A549 (cell line): Measurements from ENCODE around the gene FAM107B. TPM values are rescaled to one million over a fixed set of nuclear protein-coding genes. Genes with fewer than 3 reads are reported as not detected.

ENCODE experiments used
- ATAC-seq, 2 experiments: fragments of 200-7000 bp in 1 of 2; fragments of >200 bp in 1 of 2; cut with Nextera tagmentation in 1 of 2; cut with Tn5 transposase in 1 of 2; 3 replicates each; pipeline versions ENCODE4 v1.8.0 to v1.9.1; 2018 to 2020; ENCODE audit warnings: mild to moderate bottlenecking in 1 of 2, moderate library complexity in 1 of 2
- CTCF ChIA-PET: fragments of 300-600 bp; sonication (Branson Sonifier 250); formaldehyde crosslinking; extraction: SDS; loops from one replicate; lab custom pipeline; 2021; ENCODE audit warnings: antibody characterized with exemption, inconsistent platforms; lab: Yijun Ruan, JAX
- POLR2A ChIA-PET: fragments of 350-600 bp; formaldehyde crosslinking; extraction: SDS; loops from one replicate; lab custom pipeline; 2021; ENCODE audit warnings: antibody characterized with exemption, inconsistent platforms; lab: Yijun Ruan, JAX
- DNase-seq, 2 experiments: peaks; one replicate each; pipeline versions ENCODE4 v3.0.0 to v3.0.0-alpha.2; 2011 to 2016; ENCODE audit warnings: low read depth in 1 of 2, low spot score in 1 of 2
- FAIRE-seq: peaks from 2 replicates; lab custom pipeline; 2011; peaks lifted over from hg19 to GRCh38; lab: Jason Lieb, UNC
- H3K27ac ChIP-seq, 2 experiments: fragments of >200 bp; sonication (Bioruptor Twin); formaldehyde crosslinking; 3 replicates each; pipeline ENCODE4 v1.5.1; 2016 to 2017
- H3K4me1 ChIP-seq: fragments of >200 bp; sonication (Bioruptor Twin); formaldehyde crosslinking; 3 replicates; pipeline ENCODE4 v1.6.1; 2016
- H3K4me2 ChIP-seq: fragments of >200 bp; sonication (Bioruptor Twin); formaldehyde crosslinking; 3 replicates; pipeline ENCODE4 v1.6.1; 2016
- H3K4me3 ChIP-seq: fragments of >200 bp; sonication (Bioruptor Twin); formaldehyde crosslinking; 3 replicates; pipeline ENCODE4 v1.5.1; 2016
- H3K9me3 ChIP-seq: fragments of >200 bp; sonication (Bioruptor Twin); formaldehyde crosslinking; 3 replicates; pipeline ENCODE4 v1.6.1; 2016
- CBX2 ChIP-seq: fragments of 200-600 bp; sonication (generic); IDR thresholded peaks from 2 replicates; pipeline ENCODE4 v1.6.1; 2016; ENCODE audit warnings: low read depth, mild to moderate bottlenecking, borderline replicate concordance
- EP300 ChIP-seq, 2 experiments: fragments of >200 bp; sonication (Bioruptor Twin); formaldehyde crosslinking; IDR thresholded peaks; 2 replicates in 1 of 2; 3 replicates in 1 of 2; pipeline ENCODE4 v1.6.1; 2016 to 2017
- ESRRA ChIP-seq: fragments of 150-350 bp; IDR thresholded peaks from 2 replicates; pipeline ENCODE4 v1.6.1; 2014; ENCODE audit warnings: mild to moderate bottlenecking, low read length, borderline replicate concordance
- HEYL ChIP-seq: fragments of 250-450 bp; sonication (Bioruptor Pico); IDR thresholded peaks from 2 replicates; pipeline ENCODE4 v1.8.0; 2021; ENCODE audit warnings: mild to moderate bottlenecking, moderate library complexity
- JUNB ChIP-seq: fragments of >200 bp; sonication (Bioruptor Twin); formaldehyde crosslinking; IDR thresholded peaks from 2 replicates; pipeline ENCODE4 v1.6.1; 2016
- KDM1A ChIP-seq: fragments of 200-600 bp; sonication (generic); IDR thresholded peaks from 2 replicates; pipeline ENCODE4 v1.6.1; 2016; ENCODE audit warnings: low read depth, mild to moderate bottlenecking
- KDM5A ChIP-seq: fragments of 200-600 bp; sonication (generic); IDR thresholded peaks from 2 replicates; pipeline ENCODE4 v1.6.1; 2016; ENCODE audit warnings: antibody characterized with exemption, mild to moderate bottlenecking
- MAFK ChIP-seq: fragments of 450-650 bp; IDR thresholded peaks from 2 replicates; pipeline ENCODE4 v1.6.1; 2014; ENCODE audit not compliant: partially characterized antibody
- MAZ ChIP-seq: fragments of 150-350 bp; IDR thresholded peaks from 2 replicates; pipeline ENCODE4 v1.6.1; 2014; ENCODE audit warnings: antibody characterized with exemption, low read depth, low read length, borderline replicate concordance
- MYC ChIP-seq: IDR thresholded peaks from 2 replicates; pipeline ENCODE4 v1.6.1; 2012; ENCODE audit warnings: mild to moderate bottlenecking, inconsistent platforms, low read length, improper control_type of control experiment, borderline replicate concordance
- NPAS2 ChIP-seq: fragments of 250-450 bp; sonication (Bioruptor Pico); IDR thresholded peaks from 2 replicates; pipeline ENCODE4 v1.8.0; 2022; ENCODE audit warnings: mild to moderate bottlenecking, moderate library complexity, borderline replicate concordance
- PHF8 ChIP-seq: fragments of 200-600 bp; sonication (generic); IDR thresholded peaks from 2 replicates; pipeline ENCODE4 v1.6.1; 2016; ENCODE audit warnings: low read depth, mild to moderate bottlenecking, antibody characterized with exemption, moderate library complexity, borderline replicate concordance
- POLR2AphosphoS2 ChIP-seq: conservative IDR thresholded peaks from 2 replicates; pipeline ENCODE4 v1.6.1; 2012; ENCODE audit warnings: low read length, improper control_type of control experiment, inconsistent platforms
- RAD21 ChIP-seq, 2 experiments: fragments of >200 bp in 1 of 2; sonication (Bioruptor Twin) in 1 of 2; formaldehyde crosslinking in 1 of 2; IDR thresholded peaks in 1 of 2; conservative IDR thresholded peaks in 1 of 2; 2 replicates in 1 of 2; 3 replicates in 1 of 2; pipeline ENCODE4 v1.6.1; 2012 to 2018; ENCODE audit warnings: inconsistent platforms in 1 of 2
- RCOR1 ChIP-seq: fragments of 150-350 bp; IDR thresholded peaks from 2 replicates; pipeline ENCODE4 v1.6.1; 2014; ENCODE audit warnings: antibody characterized with exemption, low read length, low read depth
- RNF2 ChIP-seq: fragments of 200-600 bp; sonication (generic); IDR thresholded peaks from 2 replicates; pipeline ENCODE4 v1.6.1; 2016; ENCODE audit warnings: low read depth, mild to moderate bottlenecking, antibody characterized with exemption, moderate library complexity, borderline replicate concordance
- SREBF2 ChIP-seq: fragments of 450-650 bp; IDR thresholded peaks from 2 replicates; pipeline ENCODE4 v1.6.1; 2014; ENCODE audit warnings: mild to moderate bottlenecking, moderate library complexity
- TFCP2L1 ChIP-seq: fragments of 250-450 bp; sonication (Bioruptor Pico); IDR thresholded peaks from 2 replicates; pipeline ENCODE4 v1.5.0; 2021; ENCODE audit warnings: mild to moderate bottlenecking
- ZC3H11A ChIP-seq: fragments of 450-650 bp; IDR thresholded peaks from 2 replicates; pipeline ENCODE4 v1.6.1; 2014; ENCODE audit warnings: antibody characterized with exemption, mild to moderate bottlenecking
- ZSCAN20 ChIP-seq: fragments of 250-450 bp; sonication (Bioruptor Pico); IDR thresholded peaks from 2 replicates; pipeline ENCODE4 v1.8.0; 2022; ENCODE audit warnings: mild to moderate bottlenecking, moderate library complexity
- WGBS: methylation state at CpG from one replicate; pipeline ENCODE4 v1.1.6; 2017; ENCODE audit errors: missing lambda C conversion rate; 5-methylcytosine and 5-hydroxymethylcytosine counted together
- polyA plus RNA-seq, 4 experiments: library from polyadenylated mRNA; depleted of rRNA in 3 of 4; stranded (reverse); fragments of >200 nt; fragmentation: RNase III in 1 of 4; extraction: RNeasy Plus Mini Kit Qiagen cat#74134 plus additional on column Dnase treatment in 1 of 4; gene quantifications; 2 replicates in 3 of 4; 3 replicates in 1 of 4; pipeline ENCODE4 v1.2.3, GENCODE V29; 2011 to 2017
- TF ChIP-seq, protein P1 (sequence below): fragments of 200-600 bp; sonication (generic); IDR thresholded peaks from 2 replicates; pipeline ENCODE4 v1.6.1; 2016; ENCODE audit warnings: antibody characterized with exemption, mild to moderate bottlenecking, moderate library complexity

Gene FAM107B
- polyA plus RNA-seq, 2 of the 4 experiments (the other 2 are of a cell fraction) = 99.9 to 173 TPM

DNA sequence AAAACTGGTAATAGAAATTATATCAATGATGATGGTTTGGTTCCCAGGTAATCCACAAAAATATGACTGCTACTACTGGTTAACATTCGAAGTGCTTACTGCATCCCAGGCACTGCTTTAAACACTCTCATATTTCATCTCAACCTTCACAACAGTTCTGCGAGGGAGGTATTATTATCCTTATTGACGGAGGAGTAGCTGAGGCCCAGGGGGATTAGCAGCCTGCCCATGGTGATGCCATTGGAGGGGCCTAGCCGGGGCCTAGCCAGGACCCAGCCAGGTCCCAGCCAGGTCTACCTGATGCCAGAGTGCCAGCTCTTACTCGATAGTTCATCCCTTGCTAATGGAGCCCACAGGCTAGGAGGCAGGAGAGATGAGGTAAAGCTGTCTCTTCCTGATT lies 217.1 kb downstream of the FAM107B start (continued):
- TF ChIP-seq SREBF2 (no peak), EP300 (IDR thresholded peaks at IDR 0.05) (no peak), ZSCAN20 (CRISPR knock-in tag) (no peak)
- TF ChIP-seq, all 56 proteins: peak for 0

DNA sequence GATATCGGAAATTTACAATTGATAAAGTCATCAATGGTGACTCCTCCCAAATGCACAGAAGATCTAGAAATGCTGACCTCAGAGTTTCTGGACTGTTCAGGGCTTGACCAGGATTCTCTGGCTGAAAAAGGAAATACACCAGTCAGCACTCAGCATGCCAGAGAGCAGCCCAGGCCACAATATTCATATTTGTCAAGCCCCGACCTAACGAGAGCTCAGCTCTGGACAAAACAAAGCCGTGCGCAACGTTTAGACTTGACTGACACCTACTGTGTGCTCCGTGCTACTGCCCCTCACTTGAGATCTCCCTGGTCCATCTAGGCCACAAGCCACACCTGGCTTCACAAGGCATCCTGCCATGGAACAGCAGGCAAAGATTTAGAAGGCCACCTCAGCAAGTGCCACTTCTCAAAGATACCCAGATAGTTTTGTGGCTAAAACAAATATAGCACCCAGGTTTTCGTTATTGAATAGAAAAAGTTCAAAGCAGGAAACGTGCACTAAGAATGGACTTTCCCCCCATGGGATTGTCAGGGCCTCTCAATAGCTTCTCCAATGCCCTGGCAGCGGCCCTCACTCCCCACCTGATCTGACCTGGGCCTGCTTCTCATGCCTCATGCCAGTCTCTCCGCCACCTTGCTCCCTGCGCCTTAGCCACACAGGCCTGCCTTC lies 218.3 kb downstream of the FAM107B start:
- POLR2A ChIA-PET = interaction anchor here (0.6 kb wide), 1 partner anchor 13 kb away, joined by 3 read pairs; no protein-coding TSS in a partner anchor
- no peak for FAIRE-seq
- Histone ChIP-seq H3K4me1 (peaks cover 85% of the 10 kb centered on the region), H3K4me3 (no peak overlapping the region), H3K4me2 (no peak overlapping the region), H3K9me3 (no peaks in the 10 kb centered on the region), H3K27ac (peak overlapping the region in 1 of 2 experiments; percentile 40; a peak in 3 of 6 replicates)
- ATAC-seq = peak; percentile 44 to 52; a peak in 5 of 6 replicates
- WGBS = 78% methylated on average over 12 of the region's 12 CpGs
- CTCF ChIA-PET = interaction anchor here (0.5 to 2.7 kb wide), 9 partner anchors 9 to 267 kb away, joined by 3 to 14 read pairs (median 4); no protein-coding TSS in a partner anchor
- peak; percentile 24 to 48 for DNase-seq
- TF ChIP-seq TFCP2L1 (CRISPR knock-in tag) = no peak
- TF ChIP-seq MAFK = peak; percentile 88
- 0 out of 5 replicates have a peak, but pooled peaks of 1 of the 2 experiments have one; percentile 22 for TF ChIP-seq RAD21 (conservative IDR thresholded peaks at IDR 0.05 in 1 of 2, IDR thresholded peaks at IDR 0.05 in 1 of 2)

DNA sequence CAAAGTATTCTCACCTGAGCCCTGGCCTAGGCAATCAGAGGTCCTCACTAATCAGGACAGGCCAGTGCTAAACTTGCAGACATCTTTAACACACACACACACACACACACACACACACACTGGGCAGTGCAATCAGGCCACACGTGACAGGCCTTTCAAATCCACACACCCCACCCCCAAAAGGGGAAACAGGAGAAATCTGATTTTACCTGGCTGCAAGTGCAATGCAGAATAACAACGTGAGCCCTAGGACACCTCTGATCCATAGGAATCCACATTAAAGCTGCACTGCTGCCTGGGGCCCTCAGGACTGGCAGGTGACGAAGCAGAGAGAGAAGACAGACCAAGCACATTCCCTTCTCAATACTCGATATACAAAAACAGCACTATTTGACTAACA lies 218.9 kb downstream of the FAM107B start:
- ChIA-PET CTCF (interaction anchor here (0.9 to 2.7 kb wide), 6 partner anchors 8 to 267 kb away, joined by 3 to 14 read pairs (median 4); no protein-coding TSS in a partner anchor), POLR2A (no interaction called here)
- whole genome bisulfite sequencing = 74% methylated on average over 4 of the region's 4 CpGs
- Histone ChIP-seq H3K9me3 (no peaks in the 10 kb centered on the region), H3K27ac (peak overlapping the region in 1 of 2 experiments; percentile 40; a peak in 2 of 6 replicates), H3K4me2 (0 out of 3 replicates have a peak overlapping the region, but pooled peaks have one; percentile 5), H3K4me1 (peaks cover 85% of the 10 kb centered on the region), H3K4me3 (no peak overlapping the region)
- TF ChIP-seq NPAS2 (CRISPR knock-in tag) (no peak), KDM5A (no peak), RCOR1 (no peak), POLR2AphosphoS2 (no peak), PHF8 (no peak), SREBF2 (no peak), RAD21 (conservative IDR thresholded peaks at IDR 0.05 in 1 of 2, IDR thresholded peaks at IDR 0.05 in 1 of 2) (no peak), RNF2 (no peak), ZC3H11A (no peak), HEYL (CRISPR knock-in tag) (no peak), KDM1A (no peak), MAZ (no peak), ESRRA (no peak), MYC (no peak), JUNB (no peak), CBX2 (no peak)
- TF ChIP-seq, protein P1, sequence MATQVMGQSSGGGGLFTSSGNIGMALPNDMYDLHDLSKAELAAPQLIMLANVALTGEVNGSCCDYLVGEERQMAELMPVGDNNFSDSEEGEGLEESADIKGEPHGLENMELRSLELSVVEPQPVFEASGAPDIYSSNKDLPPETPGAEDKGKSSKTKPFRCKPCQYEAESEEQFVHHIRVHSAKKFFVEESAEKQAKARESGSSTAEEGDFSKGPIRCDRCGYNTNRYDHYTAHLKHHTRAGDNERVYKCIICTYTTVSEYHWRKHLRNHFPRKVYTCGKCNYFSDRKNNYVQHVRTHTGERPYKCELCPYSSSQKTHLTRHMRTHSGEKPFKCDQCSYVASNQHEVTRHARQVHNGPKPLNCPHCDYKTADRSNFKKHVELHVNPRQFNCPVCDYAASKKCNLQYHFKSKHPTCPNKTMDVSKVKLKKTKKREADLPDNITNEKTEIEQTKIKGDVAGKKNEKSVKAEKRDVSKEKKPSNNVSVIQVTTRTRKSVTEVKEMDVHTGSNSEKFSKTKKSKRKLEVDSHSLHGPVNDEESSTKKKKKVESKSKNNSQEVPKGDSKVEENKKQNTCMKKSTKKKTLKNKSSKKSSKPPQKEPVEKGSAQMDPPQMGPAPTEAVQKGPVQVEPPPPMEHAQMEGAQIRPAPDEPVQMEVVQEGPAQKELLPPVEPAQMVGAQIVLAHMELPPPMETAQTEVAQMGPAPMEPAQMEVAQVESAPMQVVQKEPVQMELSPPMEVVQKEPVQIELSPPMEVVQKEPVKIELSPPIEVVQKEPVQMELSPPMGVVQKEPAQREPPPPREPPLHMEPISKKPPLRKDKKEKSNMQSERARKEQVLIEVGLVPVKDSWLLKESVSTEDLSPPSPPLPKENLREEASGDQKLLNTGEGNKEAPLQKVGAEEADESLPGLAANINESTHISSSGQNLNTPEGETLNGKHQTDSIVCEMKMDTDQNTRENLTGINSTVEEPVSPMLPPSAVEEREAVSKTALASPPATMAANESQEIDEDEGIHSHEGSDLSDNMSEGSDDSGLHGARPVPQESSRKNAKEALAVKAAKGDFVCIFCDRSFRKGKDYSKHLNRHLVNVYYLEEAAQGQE = no peak
- DNase-seq (no peak), ATAC-seq (no peak), FAIRE-seq (no peak)
